Central memory CD4-positive, alpha-beta T cell (primary cell): ENCODE measurements around the gene PXDC1.
"Not testable (repeated sequence)": the region's sequence is repeated elsewhere in the genome, so short reads cannot be mapped to it uniquely, and the experiment has no call there.

Experiments used
- DNase-seq: peaks from one replicate; pipeline ENCODE4 v3.0.0; 2022

The PXDC1 gene

DNA sequence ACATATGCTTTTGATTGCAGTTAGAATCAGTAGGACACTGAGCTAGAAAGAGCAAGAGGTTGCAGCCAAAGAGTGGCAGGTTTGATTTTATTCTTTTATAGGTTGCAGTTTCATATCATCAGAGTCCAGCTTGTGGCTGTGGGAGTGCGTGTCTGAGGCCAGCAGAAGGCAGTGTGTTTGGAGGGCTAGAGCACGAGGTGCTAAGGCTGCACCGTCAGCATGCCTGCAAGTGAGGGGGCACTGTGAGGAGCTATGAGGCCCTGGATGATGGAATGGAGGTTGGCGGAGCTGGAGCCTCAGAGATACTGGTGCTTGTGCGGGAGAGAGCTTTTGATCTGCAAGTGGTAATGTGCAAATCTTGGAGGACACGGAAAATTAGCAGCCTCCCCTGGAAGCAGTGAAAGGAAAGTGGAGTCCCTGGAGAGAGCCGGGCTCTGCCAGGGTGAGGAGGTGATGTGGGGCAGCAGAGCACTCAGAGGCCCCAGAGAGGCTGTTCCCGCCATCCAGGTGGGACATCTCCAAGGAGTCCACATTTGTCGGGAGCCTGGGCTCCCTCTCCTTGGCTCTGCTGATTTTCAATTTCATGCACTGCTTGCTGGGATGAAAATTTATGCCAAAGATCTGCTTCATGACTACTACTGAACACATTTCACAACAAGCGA is 43.6 kb downstream of the PXDC1 start:
- DNase-seq: no peak

GRCh38 chr6:3707024-3707423 is 44.5 kb downstream of the PXDC1 start:
- DNase-seq: no peak

GRCh38 chr6:3706547-3706946 is 45.0 kb downstream of the PXDC1 start:
- no peak for DNase-seq

- no peak for DNase-seq
These were observed 49.9 kb downstream of the PXDC1 start for GRCh38 chr6:3701631-3702030.

GRCh38 chr6:3699231-3699630 is 52.3 kb downstream of the PXDC1 start:
- no peak for DNase-seq

DNA sequence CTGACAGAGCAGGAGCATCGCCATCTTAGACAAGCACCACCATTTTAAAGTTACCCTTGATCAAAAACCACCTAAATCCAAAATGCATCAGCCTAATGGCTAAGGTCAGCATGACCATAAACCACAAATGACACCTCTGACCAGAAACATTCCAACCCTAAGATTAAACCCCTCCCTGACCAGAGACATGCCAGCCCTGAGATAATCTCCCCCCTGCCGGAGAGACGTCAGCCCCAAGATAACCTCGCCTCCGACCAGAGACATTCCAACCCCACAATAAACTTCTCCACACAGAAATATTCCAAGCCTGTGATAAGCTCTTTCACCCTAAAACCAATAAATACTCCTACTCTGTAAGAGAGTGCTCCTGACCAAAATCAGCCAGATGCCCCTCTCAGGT is 53.5 kb downstream of the PXDC1 start:
- no peak for DNase-seq

DNA sequence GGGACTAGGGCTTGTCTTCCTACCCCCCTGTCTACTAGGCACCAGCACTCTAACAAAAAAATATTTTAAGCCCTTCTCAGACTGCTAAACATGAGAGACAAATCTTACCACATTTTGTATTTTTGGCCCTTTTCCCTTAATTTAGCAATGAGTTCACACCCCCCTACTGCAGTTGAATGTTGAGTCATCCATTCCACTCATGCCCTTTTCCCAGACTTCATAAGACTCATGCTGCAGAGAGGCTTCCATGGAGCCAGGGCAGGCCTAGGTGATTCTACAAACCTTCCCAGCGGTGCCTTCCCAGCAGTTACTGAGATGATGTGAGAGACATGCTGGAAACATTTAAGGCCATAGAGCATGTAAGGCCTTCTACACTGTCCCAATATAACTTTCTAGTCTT is 53.9 kb downstream of the PXDC1 start:
- DNase-seq: no peak

- no peak for DNase-seq
These were observed 54.9 kb downstream of the PXDC1 start for GRCh38 chr6:3696525-3697088.

DNA sequence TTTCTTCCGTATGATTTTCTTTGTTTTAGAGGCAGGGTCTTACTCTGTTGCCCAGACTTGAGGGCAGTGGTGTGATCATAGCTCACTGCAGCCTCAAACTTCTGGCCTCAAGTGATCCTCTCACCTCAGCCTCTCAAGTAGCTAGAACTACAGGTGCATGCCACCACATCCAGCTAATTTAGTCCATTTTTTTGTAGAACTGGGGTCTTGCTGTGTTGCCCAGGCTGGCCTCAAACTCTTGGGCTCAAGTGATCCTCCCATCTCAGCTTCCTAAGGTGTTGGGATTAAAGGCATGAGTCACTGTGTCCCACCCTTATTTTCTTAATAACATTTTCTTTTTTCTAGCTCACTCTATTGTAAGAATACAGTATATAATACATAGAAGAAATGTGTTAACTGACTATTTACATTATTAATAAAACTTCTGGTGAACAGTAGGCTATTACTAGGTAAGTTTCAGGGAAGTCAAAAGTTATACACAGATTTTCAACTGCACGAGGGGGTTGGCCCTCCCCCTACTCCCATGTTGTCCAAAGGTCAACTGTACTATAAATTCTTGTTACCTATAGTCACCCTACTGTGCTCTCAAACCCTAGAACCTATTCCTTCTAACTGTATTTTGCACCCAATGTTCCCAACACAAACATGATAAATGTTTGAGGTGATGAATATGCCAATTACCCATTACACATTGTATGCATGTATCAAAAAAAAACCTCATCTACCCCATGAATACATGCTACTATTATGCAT is 56.3 kb downstream of the PXDC1 start:
- DNase-seq: no peak

GRCh38 chr6:3693831-3694230 is 57.7 kb downstream of the PXDC1 start:
- DNase-seq: no peak

- no peak for DNase-seq
These were observed 61.0 kb downstream of the PXDC1 start for GRCh38 chr6:3690506-3690905.

- DNase-seq: no peak
These were observed 63.7 kb downstream of the PXDC1 start for GRCh38 chr6:3687847-3688246.

DNA sequence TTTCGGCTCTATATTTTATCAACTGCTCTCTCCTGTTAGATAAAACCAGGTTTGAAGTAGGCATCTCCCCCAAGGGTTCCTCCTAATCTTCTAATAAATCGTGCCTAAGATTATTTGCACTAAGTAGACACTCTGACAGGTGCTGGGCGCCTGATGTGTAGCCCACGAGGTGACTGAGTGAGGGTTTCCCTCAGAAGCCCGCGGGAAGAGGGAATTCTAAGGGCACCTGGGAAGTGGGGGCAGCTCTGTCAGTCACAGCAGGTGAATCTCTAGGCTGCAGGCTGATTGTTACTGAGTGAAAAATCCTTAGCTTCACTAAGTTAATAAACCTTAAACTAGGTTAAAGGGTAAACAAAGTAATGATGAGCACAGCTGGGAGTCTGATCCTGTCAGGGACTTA is 68.2 kb downstream of the PXDC1 start:
- DNase-seq: no peak

DNA sequence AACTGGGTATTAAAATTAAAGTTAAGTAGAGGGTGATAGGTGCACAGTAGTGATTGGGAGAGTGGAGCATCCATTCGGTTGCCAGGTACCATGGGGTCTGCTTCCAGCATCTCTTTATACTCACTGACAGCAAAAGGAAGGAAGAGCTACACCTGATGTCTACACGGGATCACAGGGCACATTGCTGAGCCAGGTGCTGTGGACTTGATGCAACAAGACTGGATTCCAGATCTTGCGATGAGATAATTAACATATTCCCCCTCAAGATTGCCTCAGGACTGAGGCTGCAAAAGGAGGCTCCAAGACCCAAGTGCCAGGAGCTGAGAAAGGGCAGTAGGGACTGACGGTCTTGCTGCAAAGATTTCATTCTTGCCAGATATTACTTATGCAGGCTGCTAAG is 72.6 kb downstream of the PXDC1 start:
- no peak for DNase-seq

GRCh38 chr6:3677751-3678150 is 73.8 kb downstream of the PXDC1 start:
- DNase-seq: not testable (repeated sequence)

DNA sequence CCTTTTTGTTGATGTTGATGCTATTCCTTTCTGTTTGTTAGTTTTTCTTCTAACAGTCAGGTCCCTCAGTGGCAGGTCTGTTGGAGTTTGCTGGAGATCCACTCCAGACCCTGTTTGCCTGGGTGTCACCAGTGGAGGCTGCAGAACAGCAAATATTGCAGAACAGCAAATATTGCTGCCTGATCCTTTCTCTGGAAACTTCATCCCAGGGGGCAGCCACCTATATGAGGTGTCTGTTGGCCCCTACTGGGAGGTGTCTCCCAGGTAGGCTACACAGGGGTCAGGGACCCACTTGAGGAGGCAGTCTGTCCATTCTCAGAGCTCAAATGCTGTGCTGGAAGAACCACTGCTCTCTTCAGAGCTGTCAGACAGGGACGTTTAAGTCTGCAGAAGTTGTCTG is 74.2 kb downstream of the PXDC1 start:
- DNase-seq: not testable (repeated sequence)
